Body of pancreas (tissue), 4 donors: ENCODE results near the gene BCKDHB. TPM values are rescaled to one million over a fixed set of nuclear protein-coding genes. Genes with fewer than 3 reads are reported as not detected.

Experiments
- ATAC-seq: fragments of 150-250 bp; one replicate; pipeline ENCODE4 v1.9.1; 2016
- DNase-seq, 4 donors: peaks; one replicate each; pipeline ENCODE4 v3.0.0-alpha.2; 2019
- H3K27ac ChIP-seq, 4 donors: fragments of 200-600 bp; sonication (generic); 1 replicate in 3 of 4; 2 replicates in 1 of 4; pipeline versions ENCODE4 v1.5.1 to v1.6.1; 2016 to 2019; ENCODE audit warnings: mild to moderate bottlenecking in 1 of 4, mixed read lengths in 1 of 4, moderate library complexity in 1 of 4
- H3K27me3 ChIP-seq, 2 donors: fragments of 200-600 bp; sonication (generic); one replicate each; pipeline ENCODE4 v1.6.0; 2016; ENCODE audit warnings: mild to moderate bottlenecking in 1 of 2
- H3K36me3 ChIP-seq, 2 donors: fragments of 200-600 bp; sonication (generic); replicated peaks in 1 of 2; 2 replicates each; pipeline ENCODE4 v1.5.1; 2016; ENCODE audit warnings: low read depth in 2 of 2; ENCODE audit not compliant: insufficient read depth in 1 of 2
- H3K4me1 ChIP-seq: fragments of 200-600 bp; sonication (generic); one replicate; pipeline ENCODE4 v1.6.0; 2016
- H3K4me3 ChIP-seq, 2 donors: fragments of 200-600 bp; sonication (generic); 1 replicate in 1 of 2; 2 replicates in 1 of 2; pipeline ENCODE4 v1.5.1; 2016 to 2019
- H3K9me3 ChIP-seq, 3 donors: fragments of 200-600 bp; sonication (generic); 1 replicate in 2 of 3; 2 replicates in 1 of 3; pipeline ENCODE4 v1.5.1; 2016
- POLR2A ChIP-seq, 3 donors: fragments of 450-650 bp; IDR thresholded peaks; one replicate each; pipeline ENCODE4 v1.6.1; 2016; ENCODE audit warnings: antibody characterized with exemption in 3 of 3, mild to moderate bottlenecking in 2 of 3
- WGBS, 2 donors: methylation state at CpG; one replicate each; pipeline ENCODE4 v1.1.5; 2017; 5-methylcytosine and 5-hydroxymethylcytosine counted together
- intact Hi-C: fragments of 100-400 bp; cut with DNase I; formaldehyde crosslinking; loops from one replicate; pipeline ENCODE4 v1.15.1; 2023
- total RNA-seq, 2 donors: library from RNA; depleted of rRNA; stranded (reverse); fragments of >200 nt; gene quantifications; one replicate each; pipeline ENCODE4 v1.1.0, GENCODE V29; 2016
- TF ChIP-seq, protein P1 (sequence below), 7 experiments: fragments of 450-650 bp in 4 of 7; fragments of 200-600 bp in 3 of 7; sonication (generic) in 3 of 7; IDR thresholded peaks; one replicate each; pipeline ENCODE4 v1.5.1; 2016 to 2019; ENCODE audit warnings: antibody characterized with exemption in 7 of 7

The BCKDHB gene
- total RNA-seq, 2 donors from 2014 or later: 11.5 to 14.8 TPM

DNA sequence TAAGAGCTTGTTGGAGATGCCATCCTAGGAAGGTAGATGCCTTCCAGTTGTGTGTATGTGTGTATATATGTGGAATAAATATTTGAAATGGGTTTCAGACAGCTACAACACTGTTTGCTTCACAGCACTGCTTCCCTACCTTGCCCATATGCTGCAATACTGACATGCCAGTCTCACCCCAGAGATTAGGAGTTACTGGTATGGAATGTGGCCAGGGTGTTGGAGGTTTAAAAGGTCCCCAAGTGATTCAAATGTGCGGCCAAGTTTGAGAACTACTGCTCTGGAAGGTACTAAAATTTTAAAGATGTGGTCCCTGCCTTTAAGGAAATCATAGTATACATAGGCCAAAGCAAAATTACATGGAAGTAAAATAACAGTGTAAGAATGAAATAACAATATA lies 39.5 kb downstream of the BCKDHB start:
- no peak for TF ChIP-seq POLR2A (IDR thresholded peaks at IDR 0.05)
- TF ChIP-seq, protein P1, sequence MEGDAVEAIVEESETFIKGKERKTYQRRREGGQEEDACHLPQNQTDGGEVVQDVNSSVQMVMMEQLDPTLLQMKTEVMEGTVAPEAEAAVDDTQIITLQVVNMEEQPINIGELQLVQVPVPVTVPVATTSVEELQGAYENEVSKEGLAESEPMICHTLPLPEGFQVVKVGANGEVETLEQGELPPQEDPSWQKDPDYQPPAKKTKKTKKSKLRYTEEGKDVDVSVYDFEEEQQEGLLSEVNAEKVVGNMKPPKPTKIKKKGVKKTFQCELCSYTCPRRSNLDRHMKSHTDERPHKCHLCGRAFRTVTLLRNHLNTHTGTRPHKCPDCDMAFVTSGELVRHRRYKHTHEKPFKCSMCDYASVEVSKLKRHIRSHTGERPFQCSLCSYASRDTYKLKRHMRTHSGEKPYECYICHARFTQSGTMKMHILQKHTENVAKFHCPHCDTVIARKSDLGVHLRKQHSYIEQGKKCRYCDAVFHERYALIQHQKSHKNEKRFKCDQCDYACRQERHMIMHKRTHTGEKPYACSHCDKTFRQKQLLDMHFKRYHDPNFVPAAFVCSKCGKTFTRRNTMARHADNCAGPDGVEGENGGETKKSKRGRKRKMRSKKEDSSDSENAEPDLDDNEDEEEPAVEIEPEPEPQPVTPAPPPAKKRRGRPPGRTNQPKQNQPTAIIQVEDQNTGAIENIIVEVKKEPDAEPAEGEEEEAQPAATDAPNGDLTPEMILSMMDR (IDR thresholded peaks at IDR 0.05): no peak
- DNase-seq (no peak), ATAC-seq (no peak)
- Histone ChIP-seq H3K27ac (no peak overlapping the region), H3K27me3 (no peaks in the 10 kb centered on the region), H3K4me1 (peaks cover 9% of the 10 kb centered on the region), H3K9me3 (no peaks in the 10 kb centered on the region), H3K4me3 (no peak overlapping the region), H3K36me3 (no peaks in the 10 kb centered on the region)
- intact Hi-C loops: no loop called here
- WGBS, 2 donors: 90 to 100% methylated on average over 1 of the region's 1 CpG

DNA sequence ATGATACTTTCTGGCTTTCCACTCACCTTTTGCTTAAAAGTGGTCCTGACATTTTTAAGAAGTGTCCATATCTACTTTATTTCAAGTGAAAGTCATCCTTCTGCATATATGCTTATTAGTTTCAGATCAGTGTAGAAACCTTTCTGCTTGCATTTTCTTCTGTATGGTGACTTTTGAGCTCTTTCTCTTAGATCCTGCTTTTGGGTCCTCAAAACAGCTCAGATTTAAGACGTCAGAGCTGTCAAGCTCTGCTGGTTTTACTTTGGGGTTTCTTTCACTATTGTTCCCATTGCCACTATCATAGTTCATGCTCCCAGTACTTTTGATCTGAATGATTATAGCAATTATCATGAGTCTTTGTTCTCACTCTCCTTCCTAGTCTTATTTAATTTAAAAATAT lies 41.7 kb downstream of the BCKDHB start:
- TF ChIP-seq POLR2A (IDR thresholded peaks at IDR 0.05): no peak
- TF ChIP-seq, protein P1 (IDR thresholded peaks at IDR 0.05): no peak
- Histone ChIP-seq H3K36me3 (no peaks in the 10 kb centered on the region), H3K4me1 (peaks cover 5% of the 10 kb centered on the region), H3K27ac (no peak overlapping the region), H3K4me3 (no peak overlapping the region), H3K27me3 (no peaks in the 10 kb centered on the region), H3K9me3 (no peaks in the 10 kb centered on the region)
- WGBS, 2 donors: 91 to 93% methylated on average over 1 of the region's 1 CpG
- ATAC-seq (no peak), DNase-seq (no peak)
- intact Hi-C loops: no loop called here

DNA sequence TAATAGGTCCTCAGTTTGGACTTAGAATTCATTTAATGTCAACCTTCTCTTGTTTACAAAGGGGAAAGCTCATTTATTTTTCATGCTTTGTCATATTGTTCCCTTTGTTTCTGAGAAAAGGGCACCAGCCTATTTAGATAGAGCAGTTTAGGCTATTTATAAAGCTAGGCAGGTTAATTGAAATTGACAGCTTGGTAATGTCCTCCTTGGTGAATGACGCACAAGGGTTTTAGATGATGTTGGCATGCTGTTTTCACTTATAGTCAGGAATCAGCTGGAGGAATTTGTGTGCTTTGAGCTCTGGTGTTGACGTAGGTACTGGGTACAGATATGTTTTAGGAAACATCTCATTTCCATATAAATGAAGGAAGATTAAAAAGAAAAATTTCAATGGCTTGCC lies 45.2 kb downstream of the BCKDHB start:
- Histone ChIP-seq H3K27me3 (no peaks in the 10 kb centered on the region), H3K4me3 (no peak overlapping the region), H3K36me3 (no peaks in the 10 kb centered on the region), H3K4me1 (no peaks in the 10 kb centered on the region), H3K9me3 (no peaks in the 10 kb centered on the region), H3K27ac (no peak overlapping the region)
- 96 to 98% methylated on average over 2 of the region's 2 CpGs for WGBS, 2 donors
- no peak for ATAC-seq
- TF ChIP-seq, protein P1 (IDR thresholded peaks at IDR 0.05): no peak
- TF ChIP-seq POLR2A (IDR thresholded peaks at IDR 0.05): no peak
- intact Hi-C loops: no loop called here
- no peak for DNase-seq

DNA sequence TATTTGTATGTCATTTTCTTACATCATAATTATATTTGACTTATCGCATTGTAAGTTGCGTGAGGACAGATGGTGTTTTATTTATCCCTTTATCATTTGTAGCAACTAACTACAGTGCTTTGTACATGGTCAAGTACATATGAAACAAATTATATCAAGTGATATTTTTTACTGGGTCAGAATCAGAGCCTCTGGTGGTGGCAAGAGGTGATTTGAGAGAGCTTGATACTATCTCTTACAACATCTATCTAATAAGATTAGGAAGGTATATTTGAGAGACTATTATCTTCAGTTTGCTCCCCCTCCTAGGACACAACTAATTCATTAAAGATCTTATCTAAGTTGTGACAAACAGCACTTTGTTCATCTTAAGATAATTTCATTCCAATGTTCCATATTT lies 47.7 kb downstream of the BCKDHB start:
- Histone ChIP-seq H3K9me3 (no peaks in the 10 kb centered on the region), H3K27me3 (no peaks in the 10 kb centered on the region), H3K36me3 (no peaks in the 10 kb centered on the region), H3K4me3 (no peak overlapping the region), H3K4me1 (no peaks in the 10 kb centered on the region), H3K27ac (no peak overlapping the region)
- 96 to 97% methylated on average over 2 of the region's 2 CpGs for WGBS, 2 donors
- intact Hi-C loops: no loop called here
- TF ChIP-seq, protein P1 (IDR thresholded peaks at IDR 0.05): no peak
- TF ChIP-seq POLR2A (IDR thresholded peaks at IDR 0.05): no peak
- DNase-seq (no peak), ATAC-seq (no peak)

DNA sequence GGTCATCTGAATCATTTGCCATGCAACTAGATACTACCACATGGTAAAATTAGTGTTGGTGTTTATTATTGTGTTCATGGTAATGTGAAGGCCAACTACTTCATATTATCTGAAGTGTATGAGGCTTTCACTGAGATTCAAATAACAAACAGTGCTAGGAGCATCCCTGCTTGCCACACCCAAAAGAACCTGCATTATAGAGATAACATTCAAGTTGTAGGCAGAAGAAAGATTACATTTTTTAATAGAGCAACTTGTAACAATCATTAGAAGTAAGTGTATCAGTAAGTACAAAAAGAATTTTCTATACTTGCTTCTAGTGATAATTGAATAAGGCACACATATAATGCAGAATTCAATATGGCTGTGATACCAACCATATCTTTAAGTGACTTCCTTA lies 49.8 kb downstream of the BCKDHB start:
- no peak for TF ChIP-seq POLR2A (IDR thresholded peaks at IDR 0.05)
- TF ChIP-seq, protein P1 (IDR thresholded peaks at IDR 0.05): no peak
- intact Hi-C loops: no loop called here
- no peak overlapping the region for H3K4me3 ChIP-seq
- no peak overlapping the region for H3K27ac ChIP-seq
- H3K4me1 ChIP-seq: no peaks in the 10 kb centered on the region
- no peaks in the 10 kb centered on the region for H3K27me3 ChIP-seq
- ATAC-seq (no peak), DNase-seq (no peak)
- H3K36me3 ChIP-seq: no peaks in the 10 kb centered on the region
- no peaks in the 10 kb centered on the region for H3K9me3 ChIP-seq
